BJ (cell line): ENCODE results near the gene FAM107B. TPM values are rescaled to one million over a fixed set of nuclear protein-coding genes. Genes with fewer than 3 reads are reported as not detected.

Source experiments
- CTCF ChIA-PET: fragments of 350-600 bp; formaldehyde crosslinking; extraction: SDS; loops from one replicate; lab custom pipeline; 2021; ENCODE audit warnings: antibody characterized with exemption, inconsistent platforms; lab: Yijun Ruan, JAX
- POLR2A ChIA-PET: fragments of 300-600 bp; sonication (Branson Sonifier 250); formaldehyde crosslinking; extraction: SDS; loops from one replicate; lab custom pipeline; 2021; ENCODE audit warnings: antibody characterized with exemption; lab: Charles Lee
- DNase-seq: peaks from one replicate; pipeline ENCODE4 v3.0.0-alpha.2; 2011; ENCODE audit warnings: low read depth
- H3K27me3 ChIP-seq: 2 replicates; pipeline ENCODE4 v1.6.0; 2011; ENCODE audit warnings: low read length; ENCODE audit not compliant: control insufficient read depth, insufficient read depth
- H3K36me3 ChIP-seq: 2 replicates; pipeline ENCODE4 v1.5.1; 2011; ENCODE audit warnings: low read length; ENCODE audit not compliant: control insufficient read depth, insufficient read depth
- H3K4me3 ChIP-seq: 2 replicates; pipeline ENCODE4 v1.5.1; 2011; ENCODE audit warnings: low read depth, mild to moderate bottlenecking, control low read depth, low read length
- CTCF ChIP-seq: IDR thresholded peaks from 2 replicates; pipeline ENCODE4 v1.5.1; 2011; ENCODE audit warnings: low read depth, mild to moderate bottlenecking, control low read depth, inconsistent platforms, low read length, moderate library complexity; ENCODE audit not compliant: insufficient read depth
- polyA plus RNA-seq: library from polyadenylated mRNA; depleted of rRNA; stranded (reverse); fragments of >200 nt; gene quantifications from 2 replicates; pipeline ENCODE4 v1.2.3, GENCODE V29; 2011

FAM107B gene
- polyA plus RNA-seq, 1 experiment: 11.3 TPM

GRCh38 chr10:14572811-14573210 is 201.9 kb downstream of the FAM107B start:
- no peak for TF ChIP-seq CTCF
- Histone ChIP-seq H3K27me3 (no peaks in the 10 kb centered on the region), H3K36me3 (peaks cover 1% of the 10 kb centered on the region; the same call in 1 of the 2 replicates), H3K4me3 (no peak overlapping the region)
- POLR2A ChIA-PET: no interaction called here
- DNase-seq: no peak
- CTCF ChIA-PET: no interaction called here

DNA sequence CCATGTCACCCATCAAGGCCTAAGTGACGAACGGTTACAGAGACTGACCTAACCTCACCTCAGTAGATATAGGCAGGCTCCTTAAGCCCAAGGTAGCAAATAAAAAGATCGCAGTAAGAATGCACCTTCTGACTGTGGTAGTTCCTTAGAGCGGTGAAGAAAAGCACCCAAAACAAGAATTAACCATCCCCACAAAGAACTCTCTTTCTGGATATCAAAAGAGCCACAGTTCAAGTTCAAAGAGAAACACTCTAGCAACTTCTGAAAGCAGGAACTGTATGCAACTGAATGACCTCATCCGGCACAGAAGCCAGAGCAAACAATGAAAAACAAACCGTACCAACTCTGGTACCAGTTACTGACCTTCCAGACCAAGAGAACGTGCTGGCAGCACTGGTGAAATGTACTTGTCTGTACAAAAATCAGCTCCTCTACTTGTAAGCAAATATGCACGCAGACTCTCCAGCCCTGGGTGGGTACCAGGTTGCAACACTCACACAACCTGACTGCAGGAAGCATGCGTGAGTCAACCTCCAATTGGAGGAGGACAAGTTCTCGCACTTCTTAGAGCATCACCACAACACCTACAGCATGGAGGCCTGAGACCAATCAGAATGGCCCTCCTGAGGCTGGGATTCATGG is 202.7 kb downstream of the FAM107B start:
- ChIA-PET POLR2A (no interaction called here), CTCF (no interaction called here)
- H3K4me3 ChIP-seq: no peak overlapping the region
- no peaks in the 10 kb centered on the region for H3K27me3 ChIP-seq
- peaks cover 1% of the 10 kb centered on the region; the same call in 1 of the 2 replicates for H3K36me3 ChIP-seq
- no peak for TF ChIP-seq CTCF
- no peak for DNase-seq

DNA sequence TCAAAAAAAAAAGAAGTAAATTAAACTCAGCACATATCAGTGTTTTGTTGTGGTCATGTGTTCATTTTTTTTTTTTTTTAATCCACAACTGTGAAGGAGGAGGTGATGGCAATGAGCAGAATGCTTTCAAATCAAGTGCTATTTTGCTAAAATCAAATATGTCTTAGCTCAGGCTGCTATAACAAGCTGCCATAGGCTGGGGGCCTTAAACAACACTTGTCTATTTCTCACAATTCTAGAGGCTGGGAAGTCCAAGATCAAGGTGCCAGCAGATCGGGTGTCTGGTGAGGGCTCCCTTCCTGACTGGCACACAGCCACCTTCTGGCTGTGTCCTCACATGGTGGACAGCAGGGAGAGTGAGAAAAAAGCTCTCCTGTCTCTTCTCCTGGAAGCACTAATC is 203.9 kb downstream of the FAM107B start:
- CTCF ChIA-PET: interaction anchor here (0.6 kb wide), 1 partner anchor 162 kb away, joined by 3 read pairs; no protein-coding TSS in a partner anchor

DNA sequence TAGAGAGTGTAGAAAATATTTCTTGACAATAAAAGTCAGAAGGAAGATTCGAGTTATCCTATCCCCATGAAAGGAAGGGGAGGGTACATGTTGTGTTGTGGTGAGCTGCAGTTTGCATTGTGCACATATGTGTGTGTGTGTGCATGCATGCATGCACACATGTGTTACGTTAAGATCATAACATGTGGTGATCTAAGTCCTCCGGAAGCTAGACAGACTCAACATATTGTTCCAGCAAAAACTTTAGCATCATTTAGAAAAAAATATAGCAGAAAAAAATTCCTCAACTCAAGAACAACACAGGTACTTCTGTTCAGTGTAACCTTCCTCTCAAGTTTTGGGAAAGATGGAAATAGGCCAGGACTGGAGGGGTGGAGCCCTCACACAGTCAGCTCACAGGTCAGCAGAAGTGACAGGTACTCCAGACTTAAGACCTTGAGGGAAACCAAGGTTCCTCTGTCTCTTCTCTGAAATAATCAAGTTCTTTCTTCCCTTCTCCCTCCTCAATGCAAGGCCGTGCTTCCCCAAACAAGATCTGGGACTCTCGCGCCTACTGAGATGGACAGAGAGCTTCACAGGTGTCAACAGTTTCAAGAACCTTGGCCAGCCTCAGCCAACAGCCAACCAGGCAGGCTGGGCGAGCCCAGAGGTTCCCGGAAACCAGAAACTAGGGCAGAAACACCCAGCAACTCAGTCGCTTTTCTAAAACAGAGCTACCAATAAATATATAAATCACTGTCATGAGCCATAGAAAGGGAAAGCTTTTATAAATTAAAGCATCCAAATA is 205.2 kb downstream of the FAM107B start:
- no peaks in the 10 kb centered on the region for H3K27me3 ChIP-seq
- TF ChIP-seq CTCF: no peak
- CTCF ChIA-PET: interaction anchor here (0.9 kb wide), 1 partner anchor 22 kb away, joined by 3 read pairs; no protein-coding TSS in a partner anchor

More for the DNA sequence above, 203.9 kb downstream of the FAM107B start:
- no peak for TF ChIP-seq CTCF
- POLR2A ChIA-PET: no interaction called here
- Histone ChIP-seq H3K27me3 (no peaks in the 10 kb centered on the region), H3K36me3 (peaks cover 4% of the 10 kb centered on the region), H3K4me3 (no peak overlapping the region)
- DNase-seq: no peak

DNA sequence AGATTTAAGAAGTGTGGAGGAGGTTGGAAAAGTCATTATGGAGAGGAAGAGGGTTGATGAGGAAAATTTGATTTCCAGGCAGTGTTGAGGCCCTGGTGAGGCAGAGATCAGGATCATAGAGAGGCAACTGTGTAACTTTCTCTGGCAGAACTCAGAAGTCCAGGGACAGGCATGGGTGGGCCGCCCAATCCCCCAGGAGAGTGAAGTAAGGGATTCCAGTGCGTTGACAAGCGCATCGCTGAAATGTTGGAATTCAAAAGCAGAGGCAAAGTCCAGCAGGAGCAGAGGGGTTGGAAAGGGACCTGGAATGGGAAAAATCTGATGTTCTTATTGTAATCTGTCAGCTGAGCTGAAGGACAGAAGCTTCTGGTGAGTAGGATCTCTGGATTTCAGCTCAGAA is 207.3 kb downstream of the FAM107B start:
- Histone ChIP-seq H3K36me3 (peaks cover 5% of the 10 kb centered on the region), H3K4me3 (no peak overlapping the region), H3K27me3 (no peaks in the 10 kb centered on the region)
- POLR2A ChIA-PET: no interaction called here
- CTCF ChIA-PET: interaction anchor here (0.9 to 1.6 kb wide), 3 partner anchors 10 to 14 kb away, joined by 3 to 5 read pairs (median 3); no protein-coding TSS in a partner anchor
- TF ChIP-seq CTCF: no peak
- DNase-seq: no peak

More for the DNA sequence above, 205.2 kb downstream of the FAM107B start:
- Histone ChIP-seq H3K4me3 (no peak overlapping the region), H3K36me3 (peaks cover 5% of the 10 kb centered on the region)
- no peak for DNase-seq
- POLR2A ChIA-PET: no interaction called here
